Left ventricle myocardium inferior (tissue), 1 donor: ENCODE measurements around the gene STK40. TPM values are rescaled to one million over a fixed set of nuclear protein-coding genes. Genes with fewer than 3 reads are reported as not detected.
A peak's percentile ranks its signal among the peaks of the same experiment; 100 is the strongest.

Experiments used
- DNase-seq: peaks from one replicate; pipeline ENCODE4 v3.0.0-alpha.2; 2020
- H3K27ac ChIP-seq: fragments of 200-600 bp; replicated peaks from 2 replicates; pipeline ENCODE4 v1.8.0; 2021
- H3K27me3 ChIP-seq: fragments of 200-600 bp; 2 replicates; pipeline ENCODE4 v1.8.0; 2021; ENCODE audit warnings: low read depth
- H3K36me3 ChIP-seq: fragments of 200-600 bp; 2 replicates; pipeline ENCODE4 v1.8.0; 2021
- H3K4me1 ChIP-seq: fragments of 200-600 bp; 2 replicates; pipeline ENCODE4 v1.8.0; 2021
- H3K4me3 ChIP-seq: fragments of 200-600 bp; 2 replicates; pipeline ENCODE4 v1.8.0; 2021; ENCODE audit warnings: mild to moderate bottlenecking, moderate library complexity
- H3K9me3 ChIP-seq: fragments of 200-600 bp; replicated peaks from 2 replicates; pipeline ENCODE4 v1.8.0; 2021
- intact Hi-C: fragments of 100-400 bp; cut with micrococcal nuclease; formaldehyde crosslinking; loops from one replicate; pipeline ENCODE4 v1.11.0; 2022
- total RNA-seq: library from RNA; stranded (reverse); fragmentation: NEBNext Ultra II Directional; extraction: Animal tissue kit (Norgen Biotek cat#: 25700); gene quantifications from one replicate; pipeline ENCODE4 v1.2.1, GENCODE V29; 2021
- TF ChIP-seq, protein P1 (sequence below): fragments of 200-600 bp; IDR thresholded peaks from 2 replicates; pipeline ENCODE4 v1.8.0; 2021; ENCODE audit warnings: antibody characterized with exemption, mild to moderate bottlenecking, borderline replicate concordance
- donor health status: DM: no; HTN: yes; CAD: no; lungs with severe emphysema.

STK40 gene
- total RNA-seq, 1 donor from 2014 or later = 69.8 TPM

DNA sequence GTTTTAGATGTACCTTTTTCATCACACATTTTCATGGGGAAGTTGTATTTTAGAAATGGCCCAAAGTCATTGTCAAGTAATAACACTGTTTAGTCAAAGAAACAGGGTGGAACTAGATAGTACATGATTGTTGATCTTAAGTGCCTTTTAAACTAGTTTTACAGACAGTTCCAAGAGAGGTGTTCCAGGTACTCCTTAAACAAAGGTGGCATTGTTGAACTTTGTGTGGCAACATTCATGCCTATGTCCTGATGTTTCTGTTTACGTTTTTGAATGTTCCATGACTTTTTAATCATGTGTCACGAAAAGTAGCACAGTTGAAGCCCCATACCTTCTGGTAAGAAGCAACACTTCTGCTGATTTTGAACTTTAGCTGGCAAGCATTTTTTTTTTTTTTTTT, 88.7 kb downstream of the STK40 start:
- intact Hi-C loops = no loop called here

DNA sequence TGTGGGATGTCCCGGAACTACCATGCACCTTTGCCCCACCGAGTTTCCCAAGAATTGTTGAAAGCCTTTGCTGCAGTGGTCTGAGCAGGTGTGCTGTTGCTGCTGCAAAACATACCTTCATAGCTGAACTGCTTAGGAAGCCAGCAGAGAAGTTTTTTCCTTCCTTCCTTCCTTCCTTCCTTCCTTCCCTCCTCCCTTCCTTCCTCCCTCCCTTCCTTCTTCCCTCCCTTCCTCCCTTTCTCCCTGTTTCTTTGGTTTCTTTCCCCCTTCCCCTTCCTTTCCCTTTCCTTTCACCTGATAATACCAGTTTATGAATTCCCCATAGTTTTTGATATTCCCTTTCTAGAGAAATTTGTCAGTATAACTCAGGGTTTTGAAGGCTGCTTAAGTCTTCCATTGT, 90.3 kb downstream of the STK40 start:
- Histone ChIP-seq H3K27me3 (no peaks in the 10 kb centered on the region), H3K36me3 (peaks cover 95% of the 10 kb centered on the region), H3K4me3 (no peak overlapping the region), H3K4me1 (peaks cover 34% of the 10 kb centered on the region), H3K9me3 (no peaks in the 10 kb centered on the region), H3K27ac (peak overlapping the region; percentile 21)
- intact Hi-C loops = no loop called here
- DNase-seq = no peak
- TF ChIP-seq, protein P1, sequence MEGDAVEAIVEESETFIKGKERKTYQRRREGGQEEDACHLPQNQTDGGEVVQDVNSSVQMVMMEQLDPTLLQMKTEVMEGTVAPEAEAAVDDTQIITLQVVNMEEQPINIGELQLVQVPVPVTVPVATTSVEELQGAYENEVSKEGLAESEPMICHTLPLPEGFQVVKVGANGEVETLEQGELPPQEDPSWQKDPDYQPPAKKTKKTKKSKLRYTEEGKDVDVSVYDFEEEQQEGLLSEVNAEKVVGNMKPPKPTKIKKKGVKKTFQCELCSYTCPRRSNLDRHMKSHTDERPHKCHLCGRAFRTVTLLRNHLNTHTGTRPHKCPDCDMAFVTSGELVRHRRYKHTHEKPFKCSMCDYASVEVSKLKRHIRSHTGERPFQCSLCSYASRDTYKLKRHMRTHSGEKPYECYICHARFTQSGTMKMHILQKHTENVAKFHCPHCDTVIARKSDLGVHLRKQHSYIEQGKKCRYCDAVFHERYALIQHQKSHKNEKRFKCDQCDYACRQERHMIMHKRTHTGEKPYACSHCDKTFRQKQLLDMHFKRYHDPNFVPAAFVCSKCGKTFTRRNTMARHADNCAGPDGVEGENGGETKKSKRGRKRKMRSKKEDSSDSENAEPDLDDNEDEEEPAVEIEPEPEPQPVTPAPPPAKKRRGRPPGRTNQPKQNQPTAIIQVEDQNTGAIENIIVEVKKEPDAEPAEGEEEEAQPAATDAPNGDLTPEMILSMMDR = no peak

More for the DNA sequence above, 88.7 kb downstream of the STK40 start:
- peaks cover 24% of the 10 kb centered on the region for H3K4me1 ChIP-seq
- H3K4me3 ChIP-seq = no peak overlapping the region
- TF ChIP-seq, protein P1 = no peak
- H3K27me3 ChIP-seq = no peaks in the 10 kb centered on the region
- DNase-seq = no peak
- H3K36me3 ChIP-seq = peaks cover 95% of the 10 kb centered on the region
- no peaks in the 10 kb centered on the region for H3K9me3 ChIP-seq
- no peak overlapping the region for H3K27ac ChIP-seq

Other genes starting within 250 kb of the STK40 start
- gene TRAPPC3, start 236.4 kb downstream of the STK40 start, total RNA-seq = 54.6 TPM
- gene MAP7D1, start 229.8 kb downstream of the STK40 start, total RNA-seq = 363 TPM
- 59.0 TPM for gene THRAP3, start 161.5 kb downstream of the STK40 start, total RNA-seq
- gene SH3D21, start 79.6 kb downstream of the STK40 start, total RNA-seq = 1.9 TPM
- 10.6 TPM for gene EVA1B, start 62.3 kb downstream of the STK40 start, total RNA-seq
- gene LSM10, start 12.0 kb upstream of the STK40 start, total RNA-seq = 53.6 TPM
- 7.1 TPM for gene OSCP1, start 64.5 kb upstream of the STK40 start, total RNA-seq
- 108 TPM for gene MRPS15, start 78.5 kb upstream of the STK40 start, total RNA-seq
- gene CSF3R, start 97.0 kb upstream of the STK40 start, total RNA-seq = 3.8 TPM